Kidney epithelial cell (primary cell): ENCODE data around the gene LIN7A. TPM values are rescaled to one million over a fixed set of nuclear protein-coding genes. Genes with fewer than 3 reads are reported as not detected.
"Not testable (repeated sequence)": the region's sequence is repeated elsewhere in the genome, so short reads cannot be mapped to it uniquely, and the experiment has no call there.

ENCODE experiments used
- DNase-seq: peaks from one replicate; pipeline ENCODE4 v3.0.0-alpha.2; 2010; ENCODE audit warnings: low read depth
- H3K27me3 ChIP-seq: 2 replicates; pipeline ENCODE4 v1.6.0; 2011; ENCODE audit warnings: low read length; ENCODE audit not compliant: control insufficient read depth, insufficient read depth
- H3K36me3 ChIP-seq: 2 replicates; pipeline ENCODE4 v1.5.1; 2011; ENCODE audit warnings: low read length; ENCODE audit not compliant: control insufficient read depth, insufficient read depth
- H3K4me3 ChIP-seq: 2 replicates; pipeline ENCODE4 v1.5.1; 2011; ENCODE audit warnings: low read depth, mild to moderate bottlenecking, control low read depth, low read length
- CTCF ChIP-seq: IDR thresholded peaks from 2 replicates; pipeline ENCODE4 v1.5.1; 2011; ENCODE audit warnings: mild to moderate bottlenecking, moderate library complexity, low read length, control low read depth, inconsistent platforms; ENCODE audit not compliant: insufficient read depth, poor library complexity, severe bottlenecking
- total RNA-seq: library from RNA; depleted of rRNA; stranded (reverse); fragments of >200 nt; gene quantifications from 2 replicates; pipeline ENCODE4 v1.2.3, GENCODE V29; 2015

The LIN7A gene
- total RNA-seq, 1 donor from 2014 or later: 0.79 TPM

GRCh38 chr12:80892597-80893445, 44.9 kb downstream of the LIN7A start:
- no peak for DNase-seq
- Histone ChIP-seq H3K27me3 (no peaks in the 10 kb centered on the region), H3K36me3 (no peaks in the 10 kb centered on the region), H3K4me3 (no peak overlapping the region)
- TF ChIP-seq CTCF: no peak

DNA sequence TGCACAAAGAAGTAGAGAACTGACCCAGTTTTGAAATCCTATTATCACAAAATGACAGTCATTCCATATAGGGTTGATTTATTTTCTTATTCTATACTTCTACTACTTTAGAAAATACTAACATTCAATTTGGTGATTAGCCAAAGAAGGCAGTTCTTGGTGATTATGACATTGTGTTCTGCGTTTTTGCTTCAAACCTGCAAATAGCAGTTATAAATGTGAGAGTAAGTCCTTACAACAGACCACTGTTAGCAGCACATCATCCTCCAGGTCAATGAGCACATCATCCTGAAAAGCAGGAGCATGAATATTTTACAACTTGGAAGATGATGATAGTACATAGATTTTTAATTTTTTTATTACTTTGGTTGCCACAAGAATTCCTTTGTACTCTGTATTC, 53.1 kb downstream of the LIN7A start:
- Histone ChIP-seq H3K36me3 (no peaks in the 10 kb centered on the region), H3K4me3 (no peak overlapping the region), H3K27me3 (no peaks in the 10 kb centered on the region)
- no peak for DNase-seq
- TF ChIP-seq CTCF: no peak

DNA sequence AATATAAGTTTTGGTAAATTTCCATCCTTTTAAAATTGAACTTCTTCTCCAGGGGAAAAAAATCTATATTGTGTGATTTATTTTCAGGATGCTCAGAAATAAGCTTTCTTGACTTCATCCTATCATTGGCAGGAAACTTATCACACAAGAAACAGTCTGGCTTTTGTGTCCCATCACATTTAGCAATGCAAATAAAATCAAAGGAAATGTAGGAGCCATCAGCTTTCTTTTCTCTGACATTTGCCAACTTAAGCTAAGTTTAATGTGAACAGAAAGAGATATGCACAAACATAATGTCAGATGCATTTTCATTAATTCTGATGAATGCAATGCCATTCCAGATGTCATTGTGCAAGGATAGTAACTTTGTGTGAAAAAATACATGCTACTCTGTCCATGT, 56.6 kb downstream of the LIN7A start:
- Histone ChIP-seq H3K4me3 (no peak overlapping the region), H3K36me3 (no peaks in the 10 kb centered on the region), H3K27me3 (no peaks in the 10 kb centered on the region)
- no peak for TF ChIP-seq CTCF
- DNase-seq: no peak

- not testable (repeated sequence) for H3K36me3 ChIP-seq, H3K27me3 ChIP-seq, H3K4me3 ChIP-seq, DNase-seq
These were observed 59.3 kb downstream of the LIN7A start for GRCh38 chr12:80878452-80878851.

- Histone ChIP-seq H3K4me3 (no peak overlapping the region), H3K27me3 (no peaks in the 10 kb centered on the region), H3K36me3 (no peaks in the 10 kb centered on the region)
- no peak for DNase-seq
- TF ChIP-seq CTCF: no peak
These were observed 59.9 kb downstream of the LIN7A start for GRCh38 chr12:80877721-80878265.

DNA sequence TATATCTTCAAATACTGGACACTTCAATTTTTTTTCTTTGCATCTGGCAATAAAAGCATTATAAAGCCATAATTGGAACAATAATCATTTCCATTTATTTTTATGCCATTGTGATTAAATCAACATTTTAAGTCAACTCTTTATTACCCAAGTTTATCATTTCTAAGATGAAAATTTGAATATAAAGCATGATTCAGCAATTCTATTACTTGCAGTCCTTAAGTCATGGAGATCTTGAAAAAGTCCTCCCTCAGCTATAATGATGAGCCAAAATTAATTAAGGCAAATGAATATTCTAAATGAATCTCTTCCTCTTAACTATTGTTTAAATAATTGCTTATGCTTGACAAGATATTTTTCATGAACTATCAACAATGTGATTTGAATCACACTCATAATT, 65.7 kb downstream of the LIN7A start:
- no peak overlapping the region for H3K4me3 ChIP-seq
- no peaks in the 10 kb centered on the region for H3K36me3 ChIP-seq
- no peak for DNase-seq
- no peaks in the 10 kb centered on the region for H3K27me3 ChIP-seq
- TF ChIP-seq CTCF: no peak
